Measurements from ENCODE around the gene CWC25. TPM values are rescaled to one million over a fixed set of nuclear protein-coding genes. Genes with fewer than 3 reads are reported as not detected.

The CWC25 gene
- total RNA-seq: 10.9 and 12.6 TPM in 2 replicates

GRCh38 chr17:38824899-38825761 is at the start of gene CWC25:
Gene CWC25, minus strand, starts transcription at chr17:38825321. Its CDS starts 138 bp downstream, at chr17:38825183.

GRCh38 chr17:38869526-38870258 is 44.6 kb upstream of the CWC25 start, which contains the start of gene LASP1:
Gene LASP1, plus strand, starts transcription at chr17:38870058. Its CDS starts 132 bp downstream, at chr17:38870190.

GRCh38 chr17:38853292-38854219 is 28.4 kb upstream of the CWC25 start, which contains the start of gene RPL23:
Gene RPL23, minus strand, starts transcription at chr17:38853721. Its CDS starts 11 bp downstream, at chr17:38853710.

GRCh38 chr17:38799501-38800236 is 25.5 kb downstream of the CWC25 start, which contains the start of gene PIP4K2B:
Gene PIP4K2B, minus strand, starts transcription at chr17:38799556. Its CDS starts 132 bp downstream, at chr17:38799424.

GRCh38 chr17:38752308-38753070 is 72.6 kb downstream of the CWC25 start, which contains the start of gene PSMB3:
Gene PSMB3, plus strand, starts transcription at chr17:38752741. Its CDS starts 86 bp downstream, at chr17:38752827.

Other genes with a start within 250 kb of the CWC25 start
- gene SRCIN1, start 219.4 kb downstream of the CWC25 start, total RNA-seq: under 0.01 and 0.12 TPM in 2 replicates
- 0.55 and 0.87 TPM in 2 replicates for gene EPOP, start 150.4 kb downstream of the CWC25 start, total RNA-seq
- 19.7 and 20.7 TPM in 2 replicates for gene MLLT6, start 120.0 kb downstream of the CWC25 start, total RNA-seq
- 2.7 and 4.0 TPM in 2 replicates for gene CISD3, start 95.0 kb downstream of the CWC25 start, total RNA-seq
- gene PCGF2, start 77.0 kb downstream of the CWC25 start, total RNA-seq: 2.2 and 4.0 TPM in 2 replicates
- gene PSMB3, start 72.6 kb downstream of the CWC25 start, total RNA-seq: 315 and 392 TPM in 2 replicates
- 61.8 and 74.5 TPM in 2 replicates for gene PIP4K2B, start 25.8 kb downstream of the CWC25 start, total RNA-seq
- gene RPL23, start 28.4 kb upstream of the CWC25 start, total RNA-seq: 1,266 and 1,824 TPM in 2 replicates
- gene LASP1, start 44.7 kb upstream of the CWC25 start, total RNA-seq: 88.9 and 104 TPM in 2 replicates
- 0.11 TPM in 1 of 2 replicates, not detected in the other for gene FBXO47, start 142.1 kb upstream of the CWC25 start, total RNA-seq

All from uterine smooth muscle cell (primary cell).